Gastroesophageal sphincter (tissue), 4 donors: ENCODE results near the gene ANO9. TPM values are rescaled to one million over a fixed set of nuclear protein-coding genes. Genes with fewer than 3 reads are reported as not detected.
"Not testable (repeated sequence)": the region's sequence is repeated elsewhere in the genome, so short reads cannot be mapped to it uniquely, and the experiment has no call there.

ENCODE experiments used
- ATAC-seq: fragments of 150-250 bp; one replicate; pipeline ENCODE4 v1.9.1; 2016; ENCODE audit warnings: mild to moderate bottlenecking, moderate library complexity
- H3K27ac ChIP-seq, 4 donors: fragments of 200-600 bp; sonication (generic) in 3 of 4; 1 replicate in 3 of 4; 2 replicates in 1 of 4; pipeline ENCODE4 v1.5.1; 2016 to 2019
- H3K27me3 ChIP-seq: fragments of 200-600 bp; sonication (generic); one replicate; pipeline ENCODE4 v1.5.1; 2019
- H3K36me3 ChIP-seq, 2 donors: fragments of 200-600 bp; sonication (generic); one replicate each; pipeline ENCODE4 v1.5.1; 2019; ENCODE audit warnings: control low read depth in 1 of 2
- H3K4me1 ChIP-seq, 3 donors: fragments of 200-600 bp; sonication (generic); 1 replicate in 2 of 3; 2 replicates in 1 of 3; pipeline ENCODE4 v1.5.1; 2016 to 2019; ENCODE audit warnings: control low read depth in 2 of 3
- H3K4me3 ChIP-seq, 2 donors: fragments of 200-600 bp; sonication (generic); one replicate each; pipeline ENCODE4 v1.5.1; 2019; ENCODE audit warnings: mild to moderate bottlenecking in 1 of 2, moderate library complexity in 1 of 2
- H3K9me3 ChIP-seq, 3 donors: fragments of 200-600 bp; sonication (generic); one replicate each; pipeline ENCODE4 v1.5.1; 2017 to 2019; ENCODE audit warnings: control low read depth in 2 of 3
- CTCF ChIP-seq, 4 experiments: fragments of 200-600 bp in 2 of 4; fragments of 450-650 bp in 2 of 4; sonication (generic) in 1 of 4; IDR thresholded peaks; one replicate each; pipeline ENCODE4 v1.5.1; 2017 to 2019; ENCODE audit warnings: antibody characterized with exemption in 4 of 4, mild to moderate bottlenecking in 2 of 4, moderate library complexity in 2 of 4
- EP300 ChIP-seq: sonication (generic); formaldehyde crosslinking; IDR thresholded peaks from one replicate; pipeline ENCODE4 v1.6.1; 2017; ENCODE audit warnings: antibody characterized with exemption, mild to moderate bottlenecking
- POLR2A ChIP-seq, 2 donors: fragments of 450-650 bp; IDR thresholded peaks; one replicate each; pipeline ENCODE4 v1.6.1; 2017; ENCODE audit warnings: antibody characterized with exemption in 2 of 2, mild to moderate bottlenecking in 2 of 2, moderate library complexity in 1 of 2
- POLR2AphosphoS5 ChIP-seq: sonication (generic); formaldehyde crosslinking; IDR thresholded peaks from one replicate; pipeline ENCODE4 v1.6.1; 2017; ENCODE audit warnings: antibody characterized with exemption
- WGBS, 2 donors: methylation state at CpG; one replicate each; pipeline ENCODE4 v1.1.5; 2018; ENCODE audit warnings: low coverage in 1 of 2; 5-methylcytosine and 5-hydroxymethylcytosine counted together
- total RNA-seq, 4 donors: library from RNA; depleted of rRNA; stranded (reverse); fragments of >200 nt; gene quantifications; one replicate each; pipeline ENCODE4 v1.1.0, GENCODE V29; 2016

The ANO9 gene
- total RNA-seq, 4 donors from 2014 or later = 0.22 to 0.94 (median 0.47) TPM; not detected in 1

GRCh38 chr11:472816-473215, 31.0 kb upstream of the ANO9 start:
- WGBS, 2 donors = 80 to 93% methylated on average over 1 to 8 of the region's 28 CpGs
- ATAC-seq = no peak
- Histone ChIP-seq H3K27ac (no peak overlapping the region), H3K4me3 (no peak overlapping the region), H3K36me3 (peaks cover 0 to 7% of the 10 kb centered on the region in 2 donors), H3K9me3 (no peaks in the 10 kb centered on the region), H3K27me3 (no peaks in the 10 kb centered on the region), H3K4me1 (peaks cover 0 to 34% (median 10%) of the 10 kb centered on the region in 3 donors)
- TF ChIP-seq EP300 (no peak), POLR2AphosphoS5 (no peak), POLR2A (IDR thresholded peaks at IDR 0.05) (no peak), CTCF (IDR thresholded peaks at IDR 0.05) (no peak)

- Histone ChIP-seq H3K27me3 (no peaks in the 10 kb centered on the region), H3K4me1 (peaks cover 0 to 34% (median 10%) of the 10 kb centered on the region in 3 donors), H3K9me3 (no peaks in the 10 kb centered on the region), H3K4me3 (no peak overlapping the region), H3K36me3 (peaks cover 0 to 7% of the 10 kb centered on the region in 2 donors), H3K27ac (no peak overlapping the region)
- no CpG with 5 or more reads among the region's 13 CpGs for WGBS, 2 donors
- ATAC-seq = no peak
- TF ChIP-seq POLR2AphosphoS5 = no peak
- TF ChIP-seq EP300 = no peak
- no peak for TF ChIP-seq CTCF (IDR thresholded peaks at IDR 0.05)
- no peak for TF ChIP-seq POLR2A (IDR thresholded peaks at IDR 0.05)
Observed at GRCh38 chr11:472272-472671, 30.5 kb upstream of the ANO9 start.

GRCh38 chr11:471468-472145, 29.8 kb upstream of the ANO9 start:
- peaks cover 0 to 34% (median 10%) of the 10 kb centered on the region in 3 donors for H3K4me1 ChIP-seq
- H3K9me3 ChIP-seq = no peaks in the 10 kb centered on the region
- H3K4me3 ChIP-seq = no peak overlapping the region
- no peak for TF ChIP-seq POLR2A (IDR thresholded peaks at IDR 0.05)
- no peak for TF ChIP-seq CTCF (IDR thresholded peaks at IDR 0.05)
- no peak for TF ChIP-seq EP300
- no peak for TF ChIP-seq POLR2AphosphoS5
- H3K36me3 ChIP-seq = peaks cover 0 to 13% of the 10 kb centered on the region in 2 donors
- 89 to 95% methylated on average over 33 to 39 of the region's 61 CpGs for WGBS, 2 donors
- no peak overlapping the region for H3K27ac ChIP-seq
- ATAC-seq = no peak
- H3K27me3 ChIP-seq = no peaks in the 10 kb centered on the region

- ATAC-seq = peak; percentile 91
- H3K27me3 ChIP-seq = no peaks in the 10 kb centered on the region
- peaks cover 0 to 15% of the 10 kb centered on the region in 2 donors for H3K36me3 ChIP-seq
- WGBS, 2 donors = 42 to 46% methylated on average over 21 to 22 of the region's 28 CpGs
- H3K4me1 ChIP-seq = peaks cover 0 to 34% (median 10%) of the 10 kb centered on the region in 3 donors
- peak overlapping the region; percentile 22 to 78 (median 75) for H3K27ac ChIP-seq
- H3K4me3 ChIP-seq = peak overlapping the region; percentile 1 to 33
- TF ChIP-seq POLR2AphosphoS5 (peak; percentile 60), CTCF (IDR thresholded peaks at IDR 0.05) (peak in 3 of 4 experiments; percentile 38 to 59 (median 47)), EP300 (no peak), POLR2A (IDR thresholded peaks at IDR 0.05) (peak in 1 of 2 donors; percentile 16)
- H3K9me3 ChIP-seq = no peaks in the 10 kb centered on the region
Observed at GRCh38 chr11:469684-470560, 28.1 kb upstream of the ANO9 start.

GRCh38 chr11:469026-469683, 27.3 kb upstream of the ANO9 start:
- H3K4me3 ChIP-seq = peak overlapping the region; percentile 1 to 33
- not testable (repeated sequence) for ATAC-seq
- 8 to 25% methylated on average over 10 to 13 of the region's 19 CpGs for WGBS, 2 donors

More at GRCh38 chr11:469026-469683, 27.3 kb upstream of the ANO9 start:
- not testable (repeated sequence) for H3K27me3 ChIP-seq, H3K9me3 ChIP-seq
- peaks cover 0 to 23% of the 10 kb centered on the region in 2 donors for H3K36me3 ChIP-seq
- peaks cover 0 to 34% (median 10%) of the 10 kb centered on the region in 3 donors for H3K4me1 ChIP-seq
- H3K27ac ChIP-seq = peak overlapping the region; percentile 22 to 78 (median 75)
